A549 treated with Hydrocortisone at 1 μM for 4 hours (cell line): ENCODE data around the gene OR6C1. TPM values are rescaled to one million over a fixed set of nuclear protein-coding genes. Genes with fewer than 3 reads are reported as not detected.

Experiments used
- total RNA-seq: library from RNA; stranded (reverse); fragments of 200-300 nt; extraction: Qiagen RNA extraction; gene quantifications from 5 replicates; pipeline ENCODE4 v1.2.3, GENCODE V29; 2022

Gene OR6C1
- not detected in 5 replicates for total RNA-seq

DNA sequence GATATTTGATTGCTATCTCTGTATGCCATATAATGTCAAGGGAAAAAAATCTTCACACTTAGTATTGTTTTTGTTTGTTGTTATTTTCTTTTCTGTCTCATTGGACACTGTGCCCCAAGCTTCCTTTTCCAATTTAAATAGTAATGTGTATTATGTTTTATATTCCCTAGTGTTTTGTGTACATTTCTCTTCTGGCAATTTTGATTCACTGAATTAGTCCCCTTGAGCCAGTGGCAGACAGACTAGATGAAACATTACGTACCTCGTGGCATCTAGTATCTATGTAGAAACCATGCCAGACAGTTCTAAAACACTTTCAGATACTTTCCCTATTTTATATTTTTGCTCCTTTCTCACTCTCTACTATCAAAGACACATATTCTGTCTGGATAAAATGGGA lies at the start of gene OR6C1:
TSS of gene OR6C1 (plus strand) at position 301 of the 400 bp plus-strand sequence. CDS start 6,257 bp downstream, outside the sequence.

DNA sequence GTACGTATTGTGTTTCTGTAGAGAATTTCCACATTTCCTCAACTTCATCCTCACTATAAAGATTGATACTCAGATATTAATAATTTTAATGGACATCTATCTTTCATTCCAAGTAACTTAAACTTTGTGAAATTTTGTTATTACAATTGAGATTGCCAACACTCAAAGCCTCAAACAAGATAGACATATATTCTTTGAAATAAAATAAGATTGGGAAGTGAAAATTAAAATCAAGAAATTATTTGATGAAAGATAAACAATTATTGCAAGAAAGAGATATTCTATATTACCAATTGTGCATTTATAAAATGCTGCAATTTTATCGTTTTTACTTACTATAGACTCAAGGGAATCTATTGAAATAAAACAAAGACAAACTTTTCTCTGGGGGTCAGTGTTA lies 17.7 kb upstream of the OR6C1 start, which contains the start of gene OR6C6:
TSS of gene OR6C6 (minus strand) at position 101 of the 400 bp plus-strand sequence. CDS start 1,337 bp downstream, outside the sequence.

DNA sequence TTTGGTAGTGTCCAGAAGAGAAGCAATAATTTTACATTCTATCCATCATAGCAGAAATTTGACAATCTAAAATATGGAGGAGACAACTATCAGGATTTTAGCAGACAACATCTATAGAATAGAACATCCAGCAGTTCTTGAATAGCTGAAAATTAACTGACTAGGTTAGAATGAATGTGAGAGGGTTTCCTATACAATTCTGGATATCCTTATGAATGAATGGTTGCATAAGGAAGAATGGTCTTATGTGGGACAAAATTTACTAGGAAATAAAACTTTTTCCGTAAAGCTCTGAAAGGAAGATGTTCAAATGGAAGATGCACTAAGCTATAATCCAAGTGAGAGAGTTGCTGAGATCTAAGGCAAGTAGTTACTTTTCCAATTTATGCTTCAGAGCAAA lies 16.3 kb downstream of the OR6C1 start, which contains the start of gene OR6C3:
TSS of gene OR6C3 (plus strand) at position 301 of the 400 bp plus-strand sequence. CDS start 955 bp downstream, outside the sequence.

DNA sequence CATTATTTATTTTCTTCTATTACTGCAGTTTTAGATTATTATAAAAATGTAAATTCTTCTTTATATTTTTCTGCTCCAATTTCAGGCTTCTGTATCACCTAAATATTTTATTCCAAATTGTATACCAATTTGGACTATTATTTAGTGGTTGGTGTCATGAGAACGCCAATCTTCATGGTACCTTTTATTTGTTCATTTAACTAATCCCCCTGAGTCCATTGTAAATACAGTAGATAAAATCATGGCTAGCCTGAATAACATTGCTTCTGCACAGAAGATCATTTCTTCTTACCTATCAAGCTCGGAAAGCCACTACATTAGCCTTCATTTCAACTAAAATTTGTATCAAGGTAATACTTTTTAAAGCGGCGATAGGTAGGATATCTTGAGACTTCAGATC lies 48.5 kb downstream of the OR6C1 start, which contains the start of gene OR6C75:
TSS of gene OR6C75 (plus strand) at position 301 of the 400 bp plus-strand sequence. CDS start 2,136 bp downstream, outside the sequence.

Other genes with a start within 250 kb of the OR6C1 start
- not detected in 5 replicates for gene OR9K2, start 187.9 kb upstream of the OR6C1 start, total RNA-seq
- not detected in 5 replicates for gene OR10A7, start 93.3 kb upstream of the OR6C1 start, total RNA-seq
- gene OR6C74, start 69.7 kb upstream of the OR6C1 start, total RNA-seq: not detected in 5 replicates
- not detected in 5 replicates for gene OR6C6, start 17.8 kb upstream of the OR6C1 start, total RNA-seq
- gene OR6C3, start 16.4 kb downstream of the OR6C1 start, total RNA-seq: not detected in 5 replicates
- not detected in 5 replicates for gene OR6C75, start 48.6 kb downstream of the OR6C1 start, total RNA-seq
- not detected in 5 replicates for gene OR6C65, start 86.2 kb downstream of the OR6C1 start, total RNA-seq
- not detected in 5 replicates for gene OR6C76, start 111.9 kb downstream of the OR6C1 start, total RNA-seq
- not detected in 5 replicates for gene OR6C2, start 129.7 kb downstream of the OR6C1 start, total RNA-seq
- gene OR6C70, start 155.8 kb downstream of the OR6C1 start, total RNA-seq: not detected in 5 replicates
- not detected in 5 replicates for gene OR6C68, start 178.0 kb downstream of the OR6C1 start, total RNA-seq
- not detected in 5 replicates for gene OR6C4, start 235.3 kb downstream of the OR6C1 start, total RNA-seq